ENCODE results near the gene PCBD2. TPM values are rescaled to one million over a fixed set of nuclear protein-coding genes. Genes with fewer than 3 reads are reported as not detected.
A peak's percentile ranks its signal among the peaks of the same experiment; 100 is the strongest.
"Not testable (repeated sequence)": the region's sequence is repeated elsewhere in the genome, so short reads cannot be mapped to it uniquely, and the experiment has no call there.

PCBD2 gene
- 7.3 TPM for total RNA-seq

GRCh38 chr5:134904610-134905245 lies at the start of gene PCBD2:
PCBD2 (plus strand) TSS chr5:134905131; CDS start chr5:134905140, 9 bp downstream.
- Histone ChIP-seq H3K4me3 (ENCODE audit: low read length in 3 of 3) (peak within 1 kb of the TSS; percentile 91 to 93 (median 91)), H3K27me3 (ENCODE audit: control insufficient read depth in 3 of 3, insufficient read depth in 3 of 3, low read length in 3 of 3) (no peaks in the 10 kb centered on the region), H3K4me1 (ENCODE audit: control insufficient read depth in 3 of 3, insufficient read depth in 3 of 3, low read length in 3 of 3) (peaks cover 0 to 8% (median 3%) of the 10 kb centered on the region in 3 donors), H3K9me3 (ENCODE audit: control insufficient read depth in 3 of 3, low read length in 3 of 3) (no peaks in the 10 kb centered on the region), H3K27ac (ENCODE audit: low read depth, low read length) (peak within 1 kb of the TSS; percentile 97), H3K36me3 (ENCODE audit: control insufficient read depth in 3 of 3, insufficient read depth in 3 of 3, low read length in 3 of 3) (peaks cover 0 to 9% (median under 1%) of the 10 kb centered on the region in 3 donors), H3K9ac (ENCODE audit: low read depth in 1 of 3, low read length in 3 of 3) (peak within 1 kb of the TSS; percentile 94 to 98 (median 97))

GRCh38 chr5:134856465-134856864 lies 48.5 kb upstream of the PCBD2 start:
- H3K4me3 ChIP-seq (ENCODE audit: low read length in 3 of 3); H3K9ac ChIP-seq (ENCODE audit: low read depth in 1 of 3, low read length in 3 of 3); H3K27ac ChIP-seq (ENCODE audit: low read depth, low read length); H3K9me3 ChIP-seq (ENCODE audit: control insufficient read depth in 3 of 3, low read length in 3 of 3); H3K4me1 ChIP-seq (ENCODE audit: control insufficient read depth in 3 of 3, insufficient read depth in 3 of 3, low read length in 3 of 3); H3K27me3 ChIP-seq (ENCODE audit: control insufficient read depth in 3 of 3, insufficient read depth in 3 of 3, low read length in 3 of 3): not testable (repeated sequence)
- H3K36me3 ChIP-seq (ENCODE audit: control insufficient read depth in 3 of 3, insufficient read depth in 3 of 3, low read length in 3 of 3) = peaks cover 13 to 39% (median 31%) of the 10 kb centered on the region in 3 donors

GRCh38 chr5:134857401-134857800 lies 47.5 kb upstream of the PCBD2 start:
- Histone ChIP-seq H3K9me3 (ENCODE audit: control insufficient read depth in 3 of 3, low read length in 3 of 3) (no peaks in the 10 kb centered on the region), H3K36me3 (ENCODE audit: control insufficient read depth in 3 of 3, insufficient read depth in 3 of 3, low read length in 3 of 3) (peaks cover 9 to 38% (median 29%) of the 10 kb centered on the region in 3 donors), H3K4me3 (ENCODE audit: low read length in 3 of 3) (no peak overlapping the region), H3K4me1 (ENCODE audit: control insufficient read depth in 3 of 3, insufficient read depth in 3 of 3, low read length in 3 of 3) (peaks cover 0 to 3% (median 0%) of the 10 kb centered on the region in 3 donors), H3K27me3 (ENCODE audit: control insufficient read depth in 3 of 3, insufficient read depth in 3 of 3, low read length in 3 of 3) (no peaks in the 10 kb centered on the region), H3K27ac (ENCODE audit: low read depth, low read length) (no peak overlapping the region), H3K9ac (ENCODE audit: low read depth in 1 of 3, low read length in 3 of 3) (no peak overlapping the region)

GRCh38 chr5:134864707-134865106 lies 40.2 kb upstream of the PCBD2 start:
- Histone ChIP-seq H3K27ac (ENCODE audit: low read depth, low read length) (no peak overlapping the region), H3K36me3 (ENCODE audit: control insufficient read depth in 3 of 3, insufficient read depth in 3 of 3, low read length in 3 of 3) (peaks cover 0 to 14% (median 2%) of the 10 kb centered on the region in 3 donors), H3K4me1 (ENCODE audit: control insufficient read depth in 3 of 3, insufficient read depth in 3 of 3, low read length in 3 of 3) (no peaks in the 10 kb centered on the region), H3K9me3 (ENCODE audit: control insufficient read depth in 3 of 3, low read length in 3 of 3) (no peaks in the 10 kb centered on the region), H3K4me3 (ENCODE audit: low read length in 3 of 3) (no peak overlapping the region), H3K9ac (ENCODE audit: low read depth in 1 of 3, low read length in 3 of 3) (no peak overlapping the region), H3K27me3 (ENCODE audit: control insufficient read depth in 3 of 3, insufficient read depth in 3 of 3, low read length in 3 of 3) (no peaks in the 10 kb centered on the region)

- no peaks in the 10 kb centered on the region for H3K9me3 ChIP-seq (ENCODE audit: control insufficient read depth in 3 of 3, low read length in 3 of 3)
- peaks cover 13 to 31% (median 24%) of the 10 kb centered on the region in 3 donors for H3K4me1 ChIP-seq (ENCODE audit: control insufficient read depth in 3 of 3, insufficient read depth in 3 of 3, low read length in 3 of 3)
- peaks cover 0 to 5% (median 5%) of the 10 kb centered on the region in 3 donors for H3K36me3 ChIP-seq (ENCODE audit: control insufficient read depth in 3 of 3, insufficient read depth in 3 of 3, low read length in 3 of 3)
- H3K9ac ChIP-seq (ENCODE audit: low read depth in 1 of 3, low read length in 3 of 3) = peak overlapping the region; percentile 88 to 97 (median 96)
- no peaks in the 10 kb centered on the region for H3K27me3 ChIP-seq (ENCODE audit: control insufficient read depth in 3 of 3, insufficient read depth in 3 of 3, low read length in 3 of 3)
- peak overlapping the region; percentile 93 to 98 (median 96) for H3K4me3 ChIP-seq (ENCODE audit: low read length in 3 of 3)
- H3K27ac ChIP-seq (ENCODE audit: low read depth, low read length) = peak overlapping the region; percentile 87
Measured at GRCh38 chr5:134873494-134873893, 31.4 kb upstream of the PCBD2 start.

- peak within 1 kb of the TSS; percentile 87 for H3K27ac ChIP-seq (ENCODE audit: low read depth, low read length)
- H3K9me3 ChIP-seq (ENCODE audit: control insufficient read depth in 3 of 3, low read length in 3 of 3) = no peaks in the 10 kb centered on the region
- H3K36me3 ChIP-seq (ENCODE audit: control insufficient read depth in 3 of 3, insufficient read depth in 3 of 3, low read length in 3 of 3) = peaks cover 0 to 5% (median 5%) of the 10 kb centered on the region in 3 donors
- peak within 1 kb of the TSS; percentile 88 to 97 (median 96) for H3K9ac ChIP-seq (ENCODE audit: low read depth in 1 of 3, low read length in 3 of 3)
- H3K4me3 ChIP-seq (ENCODE audit: low read length in 3 of 3) = peak within 1 kb of the TSS; percentile 93 to 98 (median 96)
- peaks cover 13 to 31% (median 25%) of the 10 kb centered on the region in 3 donors for H3K4me1 ChIP-seq (ENCODE audit: control insufficient read depth in 3 of 3, insufficient read depth in 3 of 3, low read length in 3 of 3)
- H3K27me3 ChIP-seq (ENCODE audit: control insufficient read depth in 3 of 3, insufficient read depth in 3 of 3, low read length in 3 of 3) = no peaks in the 10 kb centered on the region
Measured at GRCh38 chr5:134873987-134874830, 30.7 kb upstream of the PCBD2 start, which contains the start of gene TXNDC15. TXNDC15 (plus strand) TSS chr5:134874371; CDS start chr5:134874428, 57 bp downstream.

GRCh38 chr5:134874831-134875655 lies 29.9 kb upstream of the PCBD2 start:
- Histone ChIP-seq H3K36me3 (ENCODE audit: control insufficient read depth in 3 of 3, insufficient read depth in 3 of 3, low read length in 3 of 3) (peaks cover 0 to 5% (median 5%) of the 10 kb centered on the region in 3 donors), H3K27me3 (ENCODE audit: control insufficient read depth in 3 of 3, insufficient read depth in 3 of 3, low read length in 3 of 3) (no peaks in the 10 kb centered on the region), H3K4me3 (ENCODE audit: low read length in 3 of 3) (peak overlapping the region; percentile 93 to 98 (median 96)), H3K9ac (ENCODE audit: low read depth in 1 of 3, low read length in 3 of 3) (peak overlapping the region; percentile 88 to 97 (median 96)), H3K27ac (ENCODE audit: low read depth, low read length) (peak overlapping the region; percentile 87), H3K9me3 (ENCODE audit: control insufficient read depth in 3 of 3, low read length in 3 of 3) (no peaks in the 10 kb centered on the region), H3K4me1 (ENCODE audit: control insufficient read depth in 3 of 3, insufficient read depth in 3 of 3, low read length in 3 of 3) (peaks cover 13 to 31% (median 25%) of the 10 kb centered on the region in 3 donors)

- Histone ChIP-seq H3K9me3 (ENCODE audit: control insufficient read depth in 3 of 3, low read length in 3 of 3) (no peaks in the 10 kb centered on the region), H3K27me3 (ENCODE audit: control insufficient read depth in 3 of 3, insufficient read depth in 3 of 3, low read length in 3 of 3) (no peaks in the 10 kb centered on the region), H3K4me3 (ENCODE audit: low read length in 3 of 3) (no peak overlapping the region), H3K9ac (ENCODE audit: low read depth in 1 of 3, low read length in 3 of 3) (no peak overlapping the region), H3K4me1 (ENCODE audit: control insufficient read depth in 3 of 3, insufficient read depth in 3 of 3, low read length in 3 of 3) (peaks cover 13 to 31% (median 25%) of the 10 kb centered on the region in 3 donors), H3K36me3 (ENCODE audit: control insufficient read depth in 3 of 3, insufficient read depth in 3 of 3, low read length in 3 of 3) (peaks cover 0 to 5% (median 5%) of the 10 kb centered on the region in 3 donors), H3K27ac (ENCODE audit: low read depth, low read length) (no peak overlapping the region)
Measured at GRCh38 chr5:134877159-134877558, 27.8 kb upstream of the PCBD2 start.

GRCh38 chr5:134878403-134878802 lies 26.5 kb upstream of the PCBD2 start:
- Histone ChIP-seq H3K9me3 (ENCODE audit: control insufficient read depth in 3 of 3, low read length in 3 of 3) (no peaks in the 10 kb centered on the region), H3K27me3 (ENCODE audit: control insufficient read depth in 3 of 3, insufficient read depth in 3 of 3, low read length in 3 of 3) (no peaks in the 10 kb centered on the region), H3K36me3 (ENCODE audit: control insufficient read depth in 3 of 3, insufficient read depth in 3 of 3, low read length in 3 of 3) (peaks cover 0 to 5% (median 5%) of the 10 kb centered on the region in 3 donors), H3K27ac (ENCODE audit: low read depth, low read length) (no peak overlapping the region), H3K9ac (ENCODE audit: low read depth in 1 of 3, low read length in 3 of 3) (no peak overlapping the region), H3K4me1 (ENCODE audit: control insufficient read depth in 3 of 3, insufficient read depth in 3 of 3, low read length in 3 of 3) (peaks cover 13 to 30% (median 25%) of the 10 kb centered on the region in 3 donors), H3K4me3 (ENCODE audit: low read length in 3 of 3) (no peak overlapping the region)

Data from skeletal muscle tissue (tissue), 4 donors.